PFSK-1 (cell line): ENCODE measurements around the gene ROBO1.

Experiments
- FOXP2 ChIP-seq: optimal IDR thresholded peaks from 2 replicates; pipeline ENCODE3; 2011; ENCODE audit warnings: borderline replicate concordance, control low read depth, inconsistent platforms; ENCODE audit not compliant: insufficient read depth; ENCODE audit errors: extremely low read length, extremely low read depth
- POLR2AphosphoS5 ChIP-seq: IDR thresholded peaks from 2 replicates; pipeline ENCODE4 v1.6.1; 2012; ENCODE audit warnings: low read depth, mild to moderate bottlenecking, control low read depth, low read length, moderate library complexity
- REST ChIP-seq, 2 experiments: IDR thresholded peaks; 2 replicates each; pipeline versions ENCODE4 v1.6.1 to v1.8.0; 2011 to 2012; ENCODE audit warnings: low read depth in 2 of 2, low read length in 2 of 2, control low read depth in 1 of 2, inconsistent platforms in 1 of 2, mild to moderate bottlenecking in 1 of 2, moderate library complexity in 1 of 2; ENCODE audit not compliant: insufficient read depth in 1 of 2
- SIN3A ChIP-seq: IDR thresholded peaks from 2 replicates; pipeline ENCODE4 v1.6.1; 2012; ENCODE audit warnings: mild to moderate bottlenecking, low read length, moderate library complexity, borderline replicate concordance; ENCODE audit not compliant: insufficient read depth
- TAF1 ChIP-seq: IDR thresholded peaks from 2 replicates; pipeline ENCODE4 v1.6.1; 2012; ENCODE audit warnings: low read length, control low read depth, borderline replicate concordance; ENCODE audit not compliant: insufficient read depth

The ROBO1 gene

GRCh38 chr3:78683284-78683683, 1084.5 kb downstream of the ROBO1 start:
- TF ChIP-seq REST (IDR thresholded peaks at IDR 0.05; ENCODE audit: insufficient read depth in 1 of 2, low read depth in 2 of 2, low read length in 2 of 2) (no peak), SIN3A (no peak)

GRCh38 chr3:78670746-78671145, 1097.1 kb downstream of the ROBO1 start:
- TF ChIP-seq REST (IDR thresholded peaks at IDR 0.05; ENCODE audit: insufficient read depth in 1 of 2, low read depth in 2 of 2, low read length in 2 of 2) = no peak
- no peak for TF ChIP-seq POLR2AphosphoS5
- TF ChIP-seq SIN3A = no peak
- TF ChIP-seq FOXP2 = no peak
- no peak for TF ChIP-seq TAF1

GRCh38 chr3:78670094-78670493, 1097.7 kb downstream of the ROBO1 start:
- no peak for TF ChIP-seq TAF1
- TF ChIP-seq SIN3A = no peak
- no peak for TF ChIP-seq REST (IDR thresholded peaks at IDR 0.05; ENCODE audit: insufficient read depth in 1 of 2, low read depth in 2 of 2, low read length in 2 of 2)
- TF ChIP-seq POLR2AphosphoS5 = no peak
- TF ChIP-seq FOXP2 = no peak

- TF ChIP-seq TAF1 (no peak), FOXP2 (no peak), POLR2AphosphoS5 (no peak), REST (IDR thresholded peaks at IDR 0.05; ENCODE audit: insufficient read depth in 1 of 2, low read depth in 2 of 2, low read length in 2 of 2) (no peak)
Measured at GRCh38 chr3:78668302-78668701, 1099.5 kb downstream of the ROBO1 start.

- no peak for TF ChIP-seq FOXP2
- TF ChIP-seq SIN3A = no peak
- no peak for TF ChIP-seq REST (IDR thresholded peaks at IDR 0.05; ENCODE audit: insufficient read depth in 1 of 2, low read depth in 2 of 2, low read length in 2 of 2)
- no peak for TF ChIP-seq POLR2AphosphoS5
- TF ChIP-seq TAF1 = no peak
Measured at GRCh38 chr3:78666470-78666800, 1101.4 kb downstream of the ROBO1 start.
